HCT116 (cell line): ENCODE results near the gene LNPK.

Experiments
- CTCF ChIP-seq, 3 experiments: fragments of 200-600 bp in 1 of 3; sonication (generic) in 1 of 3; IDR thresholded peaks in 2 of 3; conservative IDR thresholded peaks in 1 of 3; 2 replicates each; pipeline ENCODE4 v1.5.1; 2012 to 2017; ENCODE audit warnings: low read depth in 2 of 3, low read length in 2 of 3, antibody characterized with exemption in 1 of 3, borderline replicate concordance in 1 of 3, control low read depth in 1 of 3, mild to moderate bottlenecking in 1 of 3, mixed read lengths in 1 of 3, mixed run types in 1 of 3, moderate library complexity in 1 of 3; ENCODE audit not compliant: insufficient read depth in 1 of 3
- EZH2 ChIP-seq: fragments of 200-600 bp; sonication (generic); IDR thresholded peaks from 2 replicates; pipeline ENCODE4 v1.6.1; 2017; ENCODE audit warnings: antibody characterized with exemption, mixed run types
- MAX ChIP-seq: IDR thresholded peaks from 2 replicates; pipeline ENCODE4 v1.6.1; 2012
- POLR2A ChIP-seq: IDR thresholded peaks from 2 replicates; pipeline ENCODE4 v1.7.0; 2011; ENCODE audit warnings: borderline replicate concordance; ENCODE audit not compliant: insufficient read depth, insufficient read length; ENCODE audit errors: extremely low read depth
- POLR2AphosphoS5 ChIP-seq: IDR thresholded peaks from 2 replicates; pipeline ENCODE4 v1.6.1; 2011; ENCODE audit warnings: mild to moderate bottlenecking, low read depth, low read length, moderate library complexity
- RAD21 ChIP-seq: IDR thresholded peaks from 2 replicates; pipeline ENCODE4 v1.6.1; 2012; ENCODE audit warnings: low read depth, mild to moderate bottlenecking
- REST ChIP-seq: IDR thresholded peaks from 2 replicates; pipeline ENCODE4 v1.6.1; 2012; ENCODE audit warnings: low read depth
- SIN3A ChIP-seq: IDR thresholded peaks from 2 replicates; pipeline ENCODE4 v1.6.1; 2012; ENCODE audit warnings: low read depth
- ZBTB33 ChIP-seq: IDR thresholded peaks from 2 replicates; pipeline ENCODE4 v1.6.1; 2011; ENCODE audit warnings: mild to moderate bottlenecking, low read length, moderate library complexity; ENCODE audit not compliant: insufficient replicate concordance; ENCODE audit errors: extremely low read depth
- ZFX ChIP-seq: fragments of 450-650 bp; IDR thresholded peaks from 2 replicates; pipeline ENCODE4 v1.6.1; 2017
- ZNF274 ChIP-seq: fragments of 200-500 bp; sonication (Bioruptor generic); IDR thresholded peaks from 2 replicates; pipeline ENCODE4 v1.6.1; 2014; ENCODE audit warnings: mild to moderate bottlenecking, low read depth, low read length, inconsistent platforms

- TF ChIP-seq POLR2A (no peak), MAX (no peak), CTCF (IDR thresholded peaks at IDR 0.05 in 2 of 3, conservative IDR thresholded peaks at IDR 0.05 in 1 of 3; ENCODE audit: borderline replicate concordance in 1 of 3, insufficient read depth in 1 of 3, low read depth in 2 of 3, low read length in 2 of 3) (no peak), EZH2 (no peak), ZNF274 (no peak), POLR2AphosphoS5 (no peak), REST (no peak), ZBTB33 (no peak), SIN3A (no peak), ZFX (no peak), RAD21 (no peak)
Measured at GRCh38 chr2:176002688-176003210, 682 bp upstream of the LNPK start.
